H9 (cell line): ENCODE data around the gene BCAS4. TPM values are rescaled to one million over a fixed set of nuclear protein-coding genes. Genes with fewer than 3 reads are reported as not detected.

ENCODE experiments used
- DNase-seq: peaks from one replicate; pipeline ENCODE4 v3.0.0-alpha.2; 2017
- H2AFZ ChIP-seq: one replicate; pipeline ENCODE4 v1.6.1; 2013; ENCODE audit warnings: mild to moderate bottlenecking, low read length, control low read depth, moderate library complexity
- H2AK5ac ChIP-seq: 2 replicates; pipeline ENCODE4 v1.6.1; 2013; ENCODE audit warnings: low read length, control low read depth, mixed read lengths; ENCODE audit not compliant: insufficient read length
- H2BK120ac ChIP-seq: one replicate; pipeline ENCODE4 v1.6.1; 2013; ENCODE audit warnings: low read depth, mild to moderate bottlenecking, low read length, control low read depth, inconsistent platforms; ENCODE audit not compliant: poor library complexity, severe bottlenecking
- H2BK12ac ChIP-seq: 2 replicates; pipeline ENCODE4 v1.6.1; 2013; ENCODE audit warnings: low read length, control low read depth, mixed read lengths, low read depth; ENCODE audit not compliant: insufficient read length
- H2BK15ac ChIP-seq: 2 replicates; pipeline ENCODE4 v1.6.1; 2013; ENCODE audit warnings: low read depth, low read length, control low read depth
- H2BK20ac ChIP-seq: one replicate; pipeline ENCODE4 v1.6.1; 2013; ENCODE audit warnings: low read depth, mild to moderate bottlenecking, low read length, control low read depth, inconsistent platforms; ENCODE audit not compliant: poor library complexity, severe bottlenecking
- H2BK5ac ChIP-seq: 2 replicates; pipeline ENCODE4 v1.6.1; 2013; ENCODE audit warnings: low read length, control low read depth, mixed read lengths; ENCODE audit not compliant: insufficient read length
- H3K14ac ChIP-seq: 2 replicates; pipeline ENCODE4 v1.6.1; 2013; ENCODE audit warnings: low read length, control low read depth; ENCODE audit not compliant: insufficient read depth
- H3K18ac ChIP-seq: 2 replicates; pipeline ENCODE4 v1.6.1; 2013; ENCODE audit warnings: low read depth, mild to moderate bottlenecking, mixed read lengths, low read length, control low read depth; ENCODE audit not compliant: insufficient read length
- H3K23ac ChIP-seq: 2 replicates; pipeline ENCODE4 v1.6.1; 2013; ENCODE audit warnings: low read length, control low read depth, mixed read lengths, low read depth; ENCODE audit not compliant: insufficient read length
- H3K23me2 ChIP-seq: 2 replicates; pipeline ENCODE4 v1.6.1; 2013; ENCODE audit warnings: low read depth, mild to moderate bottlenecking, mixed read lengths, low read length, control low read depth; ENCODE audit not compliant: insufficient read length, poor library complexity, severe bottlenecking
- H3K27ac ChIP-seq: 2 replicates; pipeline ENCODE4 v1.5.1; 2013; ENCODE audit warnings: low read length, control low read depth, mixed read lengths, low read depth; ENCODE audit not compliant: insufficient read length
- H3K27me3 ChIP-seq: 2 replicates; pipeline ENCODE4 v1.6.1; 2013; ENCODE audit warnings: low read length, control low read depth, inconsistent platforms; ENCODE audit not compliant: insufficient read depth
- H3K4ac ChIP-seq: 2 replicates; pipeline ENCODE4 v1.6.1; 2013; ENCODE audit warnings: low read depth, mild to moderate bottlenecking, control low read depth, inconsistent platforms, low read length, moderate library complexity
- H3K4me1 ChIP-seq: 2 replicates; pipeline ENCODE4 v1.6.1; 2013; ENCODE audit warnings: low read length, control low read depth, inconsistent platforms; ENCODE audit not compliant: insufficient read depth
- H3K4me2 ChIP-seq: 2 replicates; pipeline ENCODE4 v1.6.1; 2013; ENCODE audit warnings: low read length, control low read depth, mixed read lengths; ENCODE audit not compliant: insufficient read length, insufficient read depth
- H3K56ac ChIP-seq: 2 replicates; pipeline ENCODE4 v1.6.1; 2013; ENCODE audit warnings: low read depth, mild to moderate bottlenecking, mixed read lengths, low read length, control low read depth; ENCODE audit not compliant: insufficient read length
- H3K79me1 ChIP-seq: 2 replicates; pipeline ENCODE4 v1.6.1; 2013; ENCODE audit warnings: low read depth, mild to moderate bottlenecking, moderate library complexity, low read length, control low read depth, inconsistent platforms; ENCODE audit not compliant: insufficient read depth, poor library complexity, severe bottlenecking
- H3K79me2 ChIP-seq: 2 replicates; pipeline ENCODE4 v1.6.1; 2013; ENCODE audit warnings: low read length, control low read depth, inconsistent platforms; ENCODE audit not compliant: insufficient read depth
- H3K9ac ChIP-seq: 2 replicates; pipeline ENCODE4 v1.6.1; 2013; ENCODE audit warnings: low read length, control low read depth, mixed read lengths; ENCODE audit not compliant: insufficient read length; ENCODE audit errors: extremely low read depth
- H3K9me3 ChIP-seq: one replicate; pipeline ENCODE4 v1.6.1; 2013; ENCODE audit warnings: low read depth, low read length, inconsistent platforms; ENCODE audit not compliant: control insufficient read depth
- H3T11ph ChIP-seq: one replicate; pipeline ENCODE4 v1.6.1; 2013; ENCODE audit warnings: mild to moderate bottlenecking, low read length, control low read depth, inconsistent platforms
- H4K20me1 ChIP-seq: one replicate; pipeline ENCODE4 v1.6.1; 2013; ENCODE audit not compliant: control insufficient read depth, insufficient read length, insufficient read depth
- H4K5ac ChIP-seq: 2 replicates; pipeline ENCODE4 v1.6.1; 2013; ENCODE audit warnings: low read depth, mild to moderate bottlenecking, mixed read lengths, low read length, control low read depth; ENCODE audit not compliant: insufficient read length
- H4K8ac ChIP-seq: replicated peaks from 2 replicates; pipeline ENCODE4 v1.6.1; 2013; ENCODE audit warnings: low read length, control low read depth, mixed read lengths, low read depth; ENCODE audit not compliant: insufficient read length
- H4K91ac ChIP-seq: 2 replicates; pipeline ENCODE4 v1.6.1; 2013; ENCODE audit warnings: low read depth, mild to moderate bottlenecking, moderate library complexity, mixed read lengths, low read length, control low read depth; ENCODE audit not compliant: insufficient read length
- H3K27ac Mint-ChIP-seq, 3 experiments: 2 replicates in 2 of 3; 3 replicates in 1 of 3; pipeline ENCODE4 v1.8.0; 2020 to 2021; ENCODE audit warnings: mixed read lengths in 3 of 3, mild to moderate bottlenecking in 1 of 3, moderate library complexity in 1 of 3
- H3K27me3 Mint-ChIP-seq: 2 replicates; pipeline ENCODE4 v1.8.0; 2021; ENCODE audit warnings: low read depth, mild to moderate bottlenecking, moderate library complexity, mixed read lengths
- H3K36me3 Mint-ChIP-seq, 3 experiments: 2 replicates in 2 of 3; 3 replicates in 1 of 3; pipeline ENCODE4 v1.8.0; 2020 to 2021; ENCODE audit warnings: low read depth in 3 of 3, mixed read lengths in 3 of 3; ENCODE audit not compliant: insufficient read depth in 1 of 3
- H3K4me1 Mint-ChIP-seq, 2 experiments: 2 replicates each; pipeline ENCODE4 v1.8.0; 2020; ENCODE audit warnings: mixed read lengths in 2 of 2
- H3K4me3 Mint-ChIP-seq, 2 experiments: 2 replicates in 1 of 2; 3 replicates in 1 of 2; pipeline ENCODE4 v1.8.0; 2020 to 2021; ENCODE audit warnings: mild to moderate bottlenecking in 2 of 2, mixed read lengths in 2 of 2, moderate library complexity in 1 of 2
- H3K9me3 Mint-ChIP-seq, 2 experiments: 2 replicates in 1 of 2; 3 replicates in 1 of 2; pipeline ENCODE4 v1.8.0; 2020; ENCODE audit warnings: mild to moderate bottlenecking in 2 of 2, mixed read lengths in 2 of 2, moderate library complexity in 1 of 2
- WGBS: extraction: QIAGEN DNeasy Blood & Tissue Kit; methylation state at CpG from one replicate; pipeline ENCODE4 v1.1.7; 2013; ENCODE audit warnings: missing lambda C conversion rate, low lambda C conversion rate, mixed read lengths; ENCODE audit not compliant: insufficient read length; ENCODE audit errors: extremely low coverage; 5-methylcytosine and 5-hydroxymethylcytosine counted together
- total RNA-seq: library from RNA; stranded (reverse); gene quantifications from 2 replicates; pipeline ENCODE4 v1.2.1, GENCODE V29; 2021
- TF ChIP-seq, protein P1 (sequence below): fragments of 200-600 bp; sonication (generic); conservative IDR thresholded peaks from 3 replicates; pipeline ENCODE4 v1.8.0; 2021; ENCODE audit warnings: antibody characterized with exemption, mild to moderate bottlenecking

BCAS4 gene
- total RNA-seq, 1 experiment from 2014 or later, result 16.9 TPM

DNA sequence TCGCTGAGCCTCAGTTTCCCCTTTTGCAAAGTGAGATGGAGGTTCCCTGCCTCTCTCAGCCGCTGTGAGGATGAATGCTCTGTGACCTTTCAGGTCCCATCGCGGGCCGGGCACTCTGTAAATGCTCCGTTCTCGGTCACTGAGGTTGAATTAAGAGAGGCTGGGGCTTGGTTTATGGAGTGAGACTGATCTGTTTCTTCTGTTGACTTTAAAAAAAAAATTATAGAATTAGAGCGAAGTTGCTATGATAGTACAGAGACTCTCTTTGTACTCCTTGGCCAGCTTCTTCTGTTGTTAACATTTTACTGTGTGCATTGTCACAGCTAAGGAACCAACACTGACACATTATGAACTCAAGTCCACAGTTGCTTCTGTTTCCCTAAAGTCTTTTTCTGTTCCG, 72.0 kb downstream of the BCAS4 start:
- no peak overlapping the region for H3K4me2 ChIP-seq
- H3K23me2 ChIP-seq, result peaks cover 3% of the 10 kb centered on the region
- no peaks in the 10 kb centered on the region for H3K27me3 ChIP-seq
- no peak overlapping the region for H3K27ac ChIP-seq
- H3K18ac ChIP-seq, result no peak overlapping the region
- peaks cover 45 to 57% of the 10 kb centered on the region in 2 experiments for H3K4me1 Mint-ChIP-seq
- H3K9me3 ChIP-seq, result no peaks in the 10 kb centered on the region
- TF ChIP-seq, protein P1, sequence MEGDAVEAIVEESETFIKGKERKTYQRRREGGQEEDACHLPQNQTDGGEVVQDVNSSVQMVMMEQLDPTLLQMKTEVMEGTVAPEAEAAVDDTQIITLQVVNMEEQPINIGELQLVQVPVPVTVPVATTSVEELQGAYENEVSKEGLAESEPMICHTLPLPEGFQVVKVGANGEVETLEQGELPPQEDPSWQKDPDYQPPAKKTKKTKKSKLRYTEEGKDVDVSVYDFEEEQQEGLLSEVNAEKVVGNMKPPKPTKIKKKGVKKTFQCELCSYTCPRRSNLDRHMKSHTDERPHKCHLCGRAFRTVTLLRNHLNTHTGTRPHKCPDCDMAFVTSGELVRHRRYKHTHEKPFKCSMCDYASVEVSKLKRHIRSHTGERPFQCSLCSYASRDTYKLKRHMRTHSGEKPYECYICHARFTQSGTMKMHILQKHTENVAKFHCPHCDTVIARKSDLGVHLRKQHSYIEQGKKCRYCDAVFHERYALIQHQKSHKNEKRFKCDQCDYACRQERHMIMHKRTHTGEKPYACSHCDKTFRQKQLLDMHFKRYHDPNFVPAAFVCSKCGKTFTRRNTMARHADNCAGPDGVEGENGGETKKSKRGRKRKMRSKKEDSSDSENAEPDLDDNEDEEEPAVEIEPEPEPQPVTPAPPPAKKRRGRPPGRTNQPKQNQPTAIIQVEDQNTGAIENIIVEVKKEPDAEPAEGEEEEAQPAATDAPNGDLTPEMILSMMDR, result no peak
- WGBS, result no CpG with 5 or more reads among the region's 9 CpGs
- no peak overlapping the region for H3K23ac ChIP-seq
- H2BK15ac ChIP-seq, result no peak overlapping the region
- no peak overlapping the region for H2BK120ac ChIP-seq
- H2AFZ ChIP-seq, result no peak overlapping the region
- H4K5ac ChIP-seq, result no peak overlapping the region
- no peak overlapping the region for H3K9ac ChIP-seq
- H3K36me3 Mint-ChIP-seq, result no peaks in the 10 kb centered on the region; a peak in 1 of 7 replicates
- H4K8ac ChIP-seq, result no peak overlapping the region
- no peak overlapping the region for H3K4me3 Mint-ChIP-seq
- no peak overlapping the region for H3K56ac ChIP-seq
- H4K20me1 ChIP-seq, result no peaks in the 10 kb centered on the region
- no peak overlapping the region for H2BK5ac ChIP-seq
- no peaks in the 10 kb centered on the region; the same call in 1 of the 2 replicates for H3K27me3 Mint-ChIP-seq
- H3K79me1 ChIP-seq, result no peaks in the 10 kb centered on the region
- no peak overlapping the region for H3T11ph ChIP-seq
- H3K79me2 ChIP-seq, result no peaks in the 10 kb centered on the region
- no peak overlapping the region for H2AK5ac ChIP-seq
- no peak overlapping the region for H2BK20ac ChIP-seq
- H3K27ac Mint-ChIP-seq, result peak overlapping the region in 1 of 3 experiments; percentile 75; a peak in 1 of 7 replicates
- no peak overlapping the region for H4K91ac ChIP-seq
- no peak overlapping the region for H3K14ac ChIP-seq
- no peaks in the 10 kb centered on the region for H3K9me3 Mint-ChIP-seq
- no peak for DNase-seq
- no peak overlapping the region for H3K4ac ChIP-seq
- H2BK12ac ChIP-seq, result no peak overlapping the region
- H3K4me1 ChIP-seq, result peaks cover 2% of the 10 kb centered on the region; the same call in 1 of the 2 replicates
